Lung (tissue), 12 donors: ENCODE measurements around the gene NAGPA. TPM values are rescaled to one million over a fixed set of nuclear protein-coding genes. Genes with fewer than 3 reads are reported as not detected.

Experiments
- ATAC-seq: fragments of 200-7000 bp; cut with Tn5 transposase; one replicate; pipeline ENCODE4 v1.9.1; 2020; ENCODE audit warnings: moderate number of reproducible peaks; ENCODE audit not compliant: insufficient read depth, low FRiP score
- DNase-seq, 3 donors: peaks; one replicate each; pipeline ENCODE4 v3.0.0-alpha.2; 2013 to 2017
- H3K27ac ChIP-seq, 2 donors: one replicate each; pipeline ENCODE4 v1.5.1; 2013; ENCODE audit warnings: mild to moderate bottlenecking in 2 of 2, moderate library complexity in 2 of 2, control low read depth in 1 of 2, inconsistent platforms in 1 of 2, low read depth in 1 of 2, low read length in 1 of 2
- H3K27me3 ChIP-seq, 3 donors: one replicate each; pipeline ENCODE4 v1.5.1; 2013; ENCODE audit warnings: low read length in 2 of 3; ENCODE audit not compliant: control insufficient read depth in 3 of 3, insufficient read depth in 3 of 3
- H3K36me3 ChIP-seq, 4 donors: one replicate each; pipeline ENCODE4 v1.5.1; 2013; ENCODE audit warnings: low read length in 4 of 4, mild to moderate bottlenecking in 1 of 4, moderate library complexity in 1 of 4; ENCODE audit not compliant: control insufficient read depth in 4 of 4, insufficient read depth in 4 of 4
- H3K4me1 ChIP-seq, 5 donors: one replicate each; pipeline ENCODE4 v1.5.1; 2013; ENCODE audit warnings: low read length in 5 of 5, mild to moderate bottlenecking in 2 of 5, moderate library complexity in 1 of 5; ENCODE audit not compliant: control insufficient read depth in 5 of 5, insufficient read depth in 5 of 5
- H3K4me3 ChIP-seq: one replicate; pipeline ENCODE4 v1.5.1; 2013; ENCODE audit warnings: mild to moderate bottlenecking, control low read depth, moderate library complexity
- H3K9ac ChIP-seq, 2 donors: one replicate each; pipeline ENCODE4 v1.5.1; 2013; ENCODE audit warnings: low read length in 2 of 2, control low read depth in 1 of 2; ENCODE audit not compliant: insufficient read depth in 1 of 2
- H3K9me3 ChIP-seq, 4 donors: one replicate each; pipeline ENCODE4 v1.5.1; 2013; ENCODE audit warnings: low read length in 3 of 4, mild to moderate bottlenecking in 1 of 4, moderate library complexity in 1 of 4; ENCODE audit not compliant: control insufficient read depth in 4 of 4, insufficient read depth in 3 of 4
- WGBS, 2 donors: extraction: QIAGEN DNeasy Blood & Tissue Kit; methylation state at CpG; one replicate each; pipeline ENCODE4 v1.1.7; 2013; 5-methylcytosine and 5-hydroxymethylcytosine counted together
- polyA plus RNA-seq, 2 donors: library from polyadenylated mRNA; stranded (reverse); fragments of 200-250 nt; gene quantifications; one replicate each; pipeline ENCODE4 v1.2.1, GENCODE V29; 2013
- total RNA-seq, 2 donors: library from RNA; depleted of rRNA in 1 of 2; stranded (reverse); fragments of >200 nt in 1 of 2; gene quantifications; one replicate each; pipeline ENCODE4 v1.2.1, GENCODE V29; 2014 to 2021
- TF ChIP-seq, protein P1 (sequence below): IDR thresholded peaks from 2 replicates; pipeline ENCODE4 v1.5.1; 2012; ENCODE audit warnings: mild to moderate bottlenecking; ENCODE audit errors: control extremely low read depth, extremely low read depth
- donor health status: control.
- donor health status: control.
- donor health status: Bipolar disorder and iron deficiency.
- donor health status: healthy.
- donor health status: DM: yes; HTN: yes; CAD: no.

Gene NAGPA
- total and polyA plus RNA-seq, 4 donors: 7.8 to 20.3 (median 12.5) TPM

DNA sequence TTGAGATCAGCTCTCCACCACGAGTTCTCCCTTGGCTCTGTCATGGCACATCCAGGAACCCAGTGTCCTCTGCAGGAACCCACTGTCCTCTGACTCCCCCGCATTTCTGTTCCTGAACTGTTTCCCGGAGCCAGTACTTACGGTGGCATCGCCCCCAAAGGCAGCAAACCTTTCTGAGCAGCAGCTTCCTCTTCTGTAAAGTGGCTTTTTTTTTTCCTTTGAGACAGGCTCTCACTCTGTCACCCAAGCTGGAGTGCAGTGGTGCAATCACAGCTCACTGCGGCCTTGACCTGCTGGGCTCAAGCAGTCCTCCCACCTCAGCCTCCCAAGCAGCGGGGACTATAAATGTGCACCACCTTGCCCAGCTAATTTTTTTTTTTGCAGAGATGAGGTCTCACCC, 32.2 kb downstream of the NAGPA start:
- DNase-seq: no peak
- Histone ChIP-seq H3K9ac (no peak overlapping the region), H3K36me3 (no peaks in the 10 kb centered on the region), H3K4me1 (no peaks in the 10 kb centered on the region), H3K27me3 (no peaks in the 10 kb centered on the region), H3K27ac (no peak overlapping the region), H3K9me3 (no peaks in the 10 kb centered on the region), H3K4me3 (no peak overlapping the region)
- TF ChIP-seq, protein P1, sequence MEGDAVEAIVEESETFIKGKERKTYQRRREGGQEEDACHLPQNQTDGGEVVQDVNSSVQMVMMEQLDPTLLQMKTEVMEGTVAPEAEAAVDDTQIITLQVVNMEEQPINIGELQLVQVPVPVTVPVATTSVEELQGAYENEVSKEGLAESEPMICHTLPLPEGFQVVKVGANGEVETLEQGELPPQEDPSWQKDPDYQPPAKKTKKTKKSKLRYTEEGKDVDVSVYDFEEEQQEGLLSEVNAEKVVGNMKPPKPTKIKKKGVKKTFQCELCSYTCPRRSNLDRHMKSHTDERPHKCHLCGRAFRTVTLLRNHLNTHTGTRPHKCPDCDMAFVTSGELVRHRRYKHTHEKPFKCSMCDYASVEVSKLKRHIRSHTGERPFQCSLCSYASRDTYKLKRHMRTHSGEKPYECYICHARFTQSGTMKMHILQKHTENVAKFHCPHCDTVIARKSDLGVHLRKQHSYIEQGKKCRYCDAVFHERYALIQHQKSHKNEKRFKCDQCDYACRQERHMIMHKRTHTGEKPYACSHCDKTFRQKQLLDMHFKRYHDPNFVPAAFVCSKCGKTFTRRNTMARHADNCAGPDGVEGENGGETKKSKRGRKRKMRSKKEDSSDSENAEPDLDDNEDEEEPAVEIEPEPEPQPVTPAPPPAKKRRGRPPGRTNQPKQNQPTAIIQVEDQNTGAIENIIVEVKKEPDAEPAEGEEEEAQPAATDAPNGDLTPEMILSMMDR: no peak
- WGBS, 2 donors: 38 to 57% methylated on average over 7 of the region's 7 CpGs
- no peak for ATAC-seq

DNA sequence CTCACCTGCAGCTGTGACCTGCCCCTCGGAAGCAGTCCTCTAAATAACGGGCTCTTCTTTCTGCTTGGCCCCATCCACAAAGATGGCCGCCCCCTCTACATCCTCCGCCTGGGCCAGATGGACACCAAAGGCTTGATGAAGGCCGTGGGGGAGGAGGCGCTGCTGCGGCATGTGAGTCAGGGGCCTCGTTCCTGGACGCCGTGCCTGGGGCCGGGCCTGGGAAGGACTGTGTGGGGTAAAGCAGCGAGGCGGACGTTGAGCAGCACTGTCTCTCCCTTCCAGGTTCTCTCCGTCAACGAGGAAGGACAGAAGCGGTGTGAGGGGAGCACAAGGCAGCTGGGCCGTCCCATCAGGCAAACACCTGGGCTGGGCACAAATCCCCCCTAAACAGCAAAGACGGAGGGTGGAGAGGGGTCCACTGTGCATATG, 33.1 kb downstream of the NAGPA start:
- 90 to 91% methylated on average over 19 of the region's 19 CpGs for WGBS, 2 donors
- TF ChIP-seq, protein P1: no peak
- ATAC-seq (no peak), DNase-seq (no peak)
- Histone ChIP-seq H3K9ac (no peak overlapping the region), H3K27ac (no peak overlapping the region), H3K27me3 (no peaks in the 10 kb centered on the region), H3K4me3 (no peak overlapping the region), H3K4me1 (no peaks in the 10 kb centered on the region), H3K36me3 (no peaks in the 10 kb centered on the region), H3K9me3 (no peaks in the 10 kb centered on the region)

DNA sequence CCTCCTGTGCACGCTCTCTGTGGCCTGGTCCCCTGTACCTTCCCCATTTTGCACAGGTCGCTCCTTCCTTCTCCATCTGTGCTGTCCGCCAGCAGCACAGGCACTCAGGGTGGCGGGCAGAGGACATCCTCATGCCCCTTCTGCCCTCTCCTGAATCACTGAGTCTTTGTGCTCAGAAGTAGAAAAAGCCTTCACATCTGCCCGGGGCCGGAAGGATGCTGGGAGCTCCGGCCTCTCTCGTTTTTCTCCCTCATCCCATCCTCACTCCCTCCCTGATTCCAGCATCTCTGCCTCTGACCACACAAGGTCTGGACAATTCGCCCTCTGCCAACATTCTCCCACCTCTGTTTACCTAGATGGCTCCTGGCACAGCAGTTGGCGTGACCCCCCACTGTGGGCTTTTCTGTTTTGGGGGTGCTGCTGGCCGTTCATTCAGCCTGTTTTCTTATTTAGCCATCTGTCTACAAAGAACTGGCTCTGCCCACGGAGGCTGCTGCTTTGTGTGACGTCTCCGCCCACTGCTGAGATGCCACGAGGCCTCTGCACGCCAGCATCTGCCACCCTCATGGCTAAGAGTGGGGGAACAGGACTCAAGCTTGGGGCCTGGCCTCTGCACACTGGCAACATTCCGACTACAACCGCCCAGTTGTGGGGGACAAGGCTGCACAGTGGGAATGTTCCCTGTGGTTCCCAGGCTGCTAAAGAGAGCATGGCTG, 38.9 kb downstream of the NAGPA start:
- H3K27me3 ChIP-seq: no peaks in the 10 kb centered on the region
- TF ChIP-seq, protein P1: no peak
- H3K36me3 ChIP-seq: no peaks in the 10 kb centered on the region
- ATAC-seq (no peak), DNase-seq (no peak)
- no peak overlapping the region for H3K27ac ChIP-seq
- 66 to 79% methylated on average over 17 to 18 of the region's 18 CpGs for WGBS, 2 donors
- no peak overlapping the region for H3K9ac ChIP-seq
- no peaks in the 10 kb centered on the region for H3K4me1 ChIP-seq
- no peak overlapping the region for H3K4me3 ChIP-seq
- H3K9me3 ChIP-seq: no peaks in the 10 kb centered on the region

DNA sequence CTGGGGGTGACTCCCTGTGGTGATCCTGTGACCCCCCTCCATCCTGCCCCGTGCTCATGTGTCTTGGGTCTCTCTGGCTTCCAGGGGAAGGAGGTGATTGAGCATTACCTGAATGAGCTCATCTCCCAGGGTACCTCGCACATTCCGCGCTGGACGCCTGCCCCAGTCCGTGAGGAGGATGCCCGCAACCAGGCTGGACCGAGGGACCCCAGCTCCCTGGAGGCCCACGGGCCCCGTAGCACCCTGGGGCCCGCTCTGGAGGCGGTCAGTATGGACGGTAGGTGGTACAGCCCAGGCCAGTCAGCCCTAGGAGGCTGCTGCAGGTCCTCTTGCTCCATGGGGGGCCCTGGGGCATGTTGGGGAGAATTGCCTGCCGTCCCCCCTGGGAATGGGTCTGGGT, 42.0 kb downstream of the NAGPA start:
- Histone ChIP-seq H3K27me3 (peaks cover 4 to 24% (median 17%) of the 10 kb centered on the region in 3 donors), H3K27ac (no peak overlapping the region), H3K9ac (no peak overlapping the region), H3K9me3 (peaks cover 0 to 10% (median 0%) of the 10 kb centered on the region in 4 donors), H3K4me3 (no peak overlapping the region), H3K36me3 (no peaks in the 10 kb centered on the region), H3K4me1 (peaks cover 0 to 3% (median 0%) of the 10 kb centered on the region in 5 donors)
- TF ChIP-seq, protein P1: no peak
- 91 to 92% methylated on average over 14 of the region's 14 CpGs for WGBS, 2 donors
- DNase-seq (no peak), ATAC-seq (no peak)
